Natural killer cell (primary cell): ENCODE data around the gene CA5B. TPM values are rescaled to one million over a fixed set of nuclear protein-coding genes. Genes with fewer than 3 reads are reported as not detected.
"Not testable (repeated sequence)": the region's sequence is repeated elsewhere in the genome, so short reads cannot be mapped to it uniquely, and the experiment has no call there.

Experiments used
- ATAC-seq, 3 donors: fragments of 150-1000 bp in 2 of 3; fragments of 200-7000 bp in 1 of 3; cut with Tn5 transposase; 1 replicate in 1 of 3; 2 replicates in 2 of 3; pipeline ENCODE4 v1.10.0; 2021; ENCODE audit warnings: mild to moderate bottlenecking in 2 of 3, moderate library complexity in 2 of 3
- DNase-seq, 2 donors: peaks; one replicate each; pipeline versions ENCODE4 v3.0.0 to v3.0.0-alpha.2; 2013 to 2021; ENCODE audit warnings: mixed read lengths in 1 of 2
- H3K27ac ChIP-seq: one replicate; pipeline ENCODE4 v1.5.1; 2013; ENCODE audit warnings: mild to moderate bottlenecking, low read length
- H3K27me3 ChIP-seq: one replicate; pipeline ENCODE4 v1.6.1; 2013; ENCODE audit warnings: low read length; ENCODE audit not compliant: control insufficient read depth, insufficient read depth
- H3K36me3 ChIP-seq: one replicate; pipeline ENCODE4 v1.6.1; 2013; ENCODE audit warnings: low read length; ENCODE audit not compliant: control insufficient read depth, insufficient read depth
- H3K4me1 ChIP-seq: one replicate; pipeline ENCODE4 v1.6.1; 2013; ENCODE audit warnings: low read length; ENCODE audit not compliant: control insufficient read depth, insufficient read depth
- H3K4me3 ChIP-seq: one replicate; pipeline ENCODE4 v1.5.1; 2013; ENCODE audit warnings: low read length
- H3K9me3 ChIP-seq: one replicate; pipeline ENCODE4 v1.6.1; 2013; ENCODE audit warnings: low read length; ENCODE audit not compliant: control insufficient read depth, insufficient read depth
- H3K27ac Mint-ChIP-seq, 2 donors: one replicate each; pipeline ENCODE4 v1.8.0; 2022; ENCODE audit warnings: mild to moderate bottlenecking in 2 of 2, mixed read lengths in 2 of 2, moderate library complexity in 1 of 2
- H3K27me3 Mint-ChIP-seq, 2 donors: one replicate each; pipeline ENCODE4 v1.8.0; 2022; ENCODE audit warnings: low read depth in 2 of 2, mixed read lengths in 2 of 2
- H3K36me3 Mint-ChIP-seq: one replicate; pipeline ENCODE4 v1.8.0; 2022; ENCODE audit warnings: mixed read lengths
- H3K4me1 Mint-ChIP-seq, 2 donors: one replicate each; pipeline ENCODE4 v1.8.0; 2022; ENCODE audit warnings: mixed read lengths in 2 of 2
- H3K4me3 Mint-ChIP-seq: one replicate; pipeline ENCODE4 v1.8.0; 2022; ENCODE audit warnings: mild to moderate bottlenecking, moderate library complexity, mixed read lengths
- H3K9me3 Mint-ChIP-seq, 2 donors: one replicate each; pipeline ENCODE4 v1.8.0; 2022; ENCODE audit warnings: mixed read lengths in 2 of 2
- WGBS: methylation state at CpG from one replicate; pipeline ENCODE4 v1.1.7; 2013; ENCODE audit warnings: missing lambda C conversion rate; ENCODE audit not compliant: insufficient coverage; 5-methylcytosine and 5-hydroxymethylcytosine counted together
- intact Hi-C: fragments of 100-400 bp; cut with micrococcal nuclease; formaldehyde crosslinking; loops from one replicate; pipeline ENCODE4 v1.14.2; 2022
- total RNA-seq, 4 donors: library from RNA; stranded (reverse); fragments of 120-200 nt in 1 of 4; gene quantifications; one replicate each; pipeline versions ENCODE4 v1.2.3 to v1.2.4, GENCODE V29; 2013 to 2022
- TF ChIP-seq, protein P1 (sequence below): fragments of 200-600 bp; IDR thresholded peaks from one replicate; pipeline ENCODE4 v1.8.0; 2022; ENCODE audit warnings: antibody characterized with exemption

CA5B gene
- total RNA-seq, 3 donors from 2014 or later (not counting 1 experiment from before 2014, with no cell fraction given): 56.3 to 111 (median 80.5) TPM

DNA sequence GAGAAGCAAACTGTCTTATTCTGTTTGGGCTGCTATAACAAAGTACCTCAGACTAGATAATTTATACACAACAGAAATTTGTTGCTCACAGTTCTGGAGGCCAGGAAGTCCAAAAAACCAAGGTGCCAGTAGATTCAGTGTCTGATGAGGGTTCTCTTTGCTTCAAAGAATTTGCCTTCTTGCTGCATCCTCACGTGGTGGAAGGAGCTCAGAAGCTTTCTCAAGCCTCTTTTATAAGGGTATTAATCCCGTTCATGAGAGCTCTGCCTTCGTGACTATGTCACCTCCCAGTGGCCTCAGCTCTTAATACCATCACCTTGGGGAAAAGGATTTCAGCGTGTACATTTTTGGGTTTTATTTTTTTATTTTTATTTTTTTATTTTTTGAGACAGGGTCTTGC lies 20.1 kb downstream of the CA5B start:
- Histone ChIP-seq H3K27ac (peak overlapping the region; percentile 78), H3K4me3 (no peak overlapping the region), H3K4me1 (peaks cover 49% of the 10 kb centered on the region), H3K27me3 (no peaks in the 10 kb centered on the region), H3K9me3 (no peaks in the 10 kb centered on the region), H3K36me3 (peaks cover 7% of the 10 kb centered on the region)
- DNase-seq (peak in 1 of 2 donors; percentile 72), ATAC-seq (peak; percentile 74 to 85 (median 76))
- peak overlapping the region; percentile 70 for H3K4me3 Mint-ChIP-seq
- intact Hi-C loops: no loop called here
- H3K36me3 Mint-ChIP-seq: no peaks in the 10 kb centered on the region
- H3K27ac Mint-ChIP-seq: peak overlapping the region; percentile 91 to 93
- 0% methylated on average over 1 of the region's 4 CpGs for whole genome bisulfite sequencing
- H3K9me3 Mint-ChIP-seq: no peaks in the 10 kb centered on the region
- peaks cover 53 to 62% of the 10 kb centered on the region in 2 donors for H3K4me1 Mint-ChIP-seq
- TF ChIP-seq, protein P1, sequence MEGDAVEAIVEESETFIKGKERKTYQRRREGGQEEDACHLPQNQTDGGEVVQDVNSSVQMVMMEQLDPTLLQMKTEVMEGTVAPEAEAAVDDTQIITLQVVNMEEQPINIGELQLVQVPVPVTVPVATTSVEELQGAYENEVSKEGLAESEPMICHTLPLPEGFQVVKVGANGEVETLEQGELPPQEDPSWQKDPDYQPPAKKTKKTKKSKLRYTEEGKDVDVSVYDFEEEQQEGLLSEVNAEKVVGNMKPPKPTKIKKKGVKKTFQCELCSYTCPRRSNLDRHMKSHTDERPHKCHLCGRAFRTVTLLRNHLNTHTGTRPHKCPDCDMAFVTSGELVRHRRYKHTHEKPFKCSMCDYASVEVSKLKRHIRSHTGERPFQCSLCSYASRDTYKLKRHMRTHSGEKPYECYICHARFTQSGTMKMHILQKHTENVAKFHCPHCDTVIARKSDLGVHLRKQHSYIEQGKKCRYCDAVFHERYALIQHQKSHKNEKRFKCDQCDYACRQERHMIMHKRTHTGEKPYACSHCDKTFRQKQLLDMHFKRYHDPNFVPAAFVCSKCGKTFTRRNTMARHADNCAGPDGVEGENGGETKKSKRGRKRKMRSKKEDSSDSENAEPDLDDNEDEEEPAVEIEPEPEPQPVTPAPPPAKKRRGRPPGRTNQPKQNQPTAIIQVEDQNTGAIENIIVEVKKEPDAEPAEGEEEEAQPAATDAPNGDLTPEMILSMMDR: no peak
- no peaks in the 10 kb centered on the region for H3K27me3 Mint-ChIP-seq

DNA sequence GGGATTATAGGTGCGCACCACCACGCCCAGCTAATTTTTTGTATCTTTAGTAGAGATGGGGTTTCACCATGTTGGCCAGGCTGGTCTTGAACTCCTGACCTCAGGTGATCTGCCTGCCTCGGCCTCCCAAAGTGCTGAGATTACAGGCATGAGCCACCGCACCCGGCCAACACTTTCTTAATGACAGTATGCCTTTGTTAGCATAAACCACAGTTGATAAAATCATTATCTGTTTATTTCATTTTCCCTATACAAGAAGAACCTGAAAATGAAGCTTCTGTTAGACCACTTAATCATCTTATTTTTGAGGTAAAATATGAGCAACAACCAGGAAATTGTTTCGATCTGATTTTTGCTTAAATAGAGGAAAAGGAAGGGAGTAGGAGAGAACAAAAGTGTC lies 21.8 kb downstream of the CA5B start:
- Mint-ChIP-seq H3K27ac (peak overlapping the region; percentile 91 to 93), H3K4me1 (peaks cover 45 to 61% of the 10 kb centered on the region in 2 donors), H3K4me3 (peak overlapping the region; percentile 17)
- Histone ChIP-seq H3K4me1 (peaks cover 37% of the 10 kb centered on the region), H3K27ac (peak overlapping the region; percentile 57)
- H3K9me3 ChIP-seq, H3K27me3 Mint-ChIP-seq, H3K4me3 ChIP-seq, DNase-seq, H3K36me3 ChIP-seq, H3K36me3 Mint-ChIP-seq, H3K9me3 Mint-ChIP-seq, ATAC-seq, H3K27me3 ChIP-seq: not testable (repeated sequence)
- intact Hi-C loops: loop anchor here (5.0 to 10.0 kb wide), 2 partner anchors 73 to 685 kb away; no protein-coding TSS in a partner anchor
- WGBS: 43% methylated on average over 4 of the region's 6 CpGs

DNA sequence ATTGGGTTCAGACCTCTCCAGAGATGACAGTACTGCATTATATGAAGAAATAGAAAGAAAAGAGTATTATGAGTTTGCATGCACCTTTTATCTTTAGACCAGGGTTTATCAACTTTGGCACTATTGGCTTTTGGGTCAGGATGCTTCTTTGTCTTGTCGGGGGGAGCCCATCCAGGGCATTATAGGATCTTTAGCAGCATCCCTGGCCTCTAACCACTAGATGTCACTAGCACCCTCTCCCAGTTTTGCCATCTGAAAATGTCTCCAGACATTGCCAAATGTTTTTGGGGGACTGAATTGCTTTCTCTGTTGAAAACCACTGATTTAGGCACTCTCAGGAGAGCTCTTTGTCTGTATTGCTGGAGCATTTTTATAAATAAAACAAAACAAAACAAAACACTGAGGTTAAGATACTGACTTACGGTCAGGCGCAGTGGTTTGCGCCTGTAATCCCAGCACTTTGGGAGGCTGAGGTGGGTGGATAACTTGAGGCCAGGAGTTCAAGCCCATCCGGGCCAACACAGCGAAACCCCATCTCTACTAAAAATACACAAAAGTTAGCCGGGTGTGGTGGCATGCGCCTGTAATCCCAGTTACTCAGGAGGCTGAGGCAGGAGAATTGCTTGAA lies 23.6 kb downstream of the CA5B start:
- intact Hi-C loops: loop anchor here (5.0 to 10.0 kb wide), 2 partner anchors 74 to 683 kb away; no protein-coding TSS in a partner anchor
- Histone ChIP-seq H3K4me1 (peaks cover 26% of the 10 kb centered on the region), H3K27ac (no peak overlapping the region), H3K4me3 (no peak overlapping the region), H3K27me3 (no peaks in the 10 kb centered on the region), H3K9me3 (no peaks in the 10 kb centered on the region), H3K36me3 (peaks cover 6% of the 10 kb centered on the region)
- Mint-ChIP-seq H3K4me1 (peaks cover 37 to 51% of the 10 kb centered on the region in 2 donors), H3K27ac (peak overlapping the region; percentile 71 to 85), H3K27me3 (no peaks in the 10 kb centered on the region), H3K9me3 (no peaks in the 10 kb centered on the region), H3K4me3 (no peak overlapping the region), H3K36me3 (no peaks in the 10 kb centered on the region)
- DNase-seq: peak in 1 of 2 donors; percentile 67
- WGBS: 17% methylated on average over 1 of the region's 8 CpGs
- TF ChIP-seq, protein P1: peak; percentile 41
- ATAC-seq: peak; percentile 46 to 69 (median 57)

DNA sequence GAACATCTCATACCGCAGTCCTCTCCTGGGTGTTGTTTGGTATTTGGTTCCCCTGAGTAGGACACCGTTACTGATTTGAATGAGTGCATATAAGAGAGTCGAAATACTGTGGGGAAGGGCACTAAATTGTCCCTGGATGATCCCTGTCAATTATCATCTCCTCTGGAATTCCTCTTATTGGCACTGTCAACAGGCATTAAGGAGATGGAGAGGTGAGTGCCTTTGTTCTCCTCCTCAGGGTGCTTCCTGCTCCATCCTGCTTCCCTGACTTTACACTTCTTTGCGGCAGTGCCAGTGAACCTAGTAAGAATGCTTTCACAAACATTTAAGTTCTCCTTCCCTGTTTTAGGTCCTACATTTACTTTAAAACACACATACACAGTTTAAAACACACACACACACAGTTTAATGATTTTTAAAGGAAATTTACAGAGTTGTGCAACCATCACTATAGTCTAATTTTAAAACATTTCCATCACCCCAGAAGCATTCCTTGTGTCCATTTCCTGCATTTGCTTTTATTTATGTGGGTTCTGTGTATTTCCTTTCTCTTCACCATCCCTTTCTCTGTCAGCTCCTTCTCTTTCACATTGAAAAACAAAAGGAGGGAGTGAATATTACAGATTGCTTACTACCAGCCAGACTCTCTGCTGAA lies 31.4 kb downstream of the CA5B start:
- TF ChIP-seq, protein P1: no peak
- H3K9me3 ChIP-seq: no peaks in the 10 kb centered on the region
- no peak overlapping the region for H3K4me3 ChIP-seq
- H3K27ac ChIP-seq: no peak overlapping the region
- H3K36me3 ChIP-seq: peaks cover 8% of the 10 kb centered on the region
- H3K27me3 ChIP-seq: no peaks in the 10 kb centered on the region
- H3K4me1 ChIP-seq: no peaks in the 10 kb centered on the region
- intact Hi-C loops: loop anchor here (10.0 kb wide), 1 partner anchor 675 kb away; no protein-coding TSS in a partner anchor
- H3K4me1 Mint-ChIP-seq: peaks cover 17% of the 10 kb centered on the region in 2 donors
- H3K27me3 Mint-ChIP-seq: no peaks in the 10 kb centered on the region
- ATAC-seq: no peak
- 100% methylated on average over 3 of the region's 4 CpGs for WGBS
- peaks cover 20% of the 10 kb centered on the region for H3K36me3 Mint-ChIP-seq
- no peak overlapping the region for H3K4me3 Mint-ChIP-seq
- no peaks in the 10 kb centered on the region for H3K9me3 Mint-ChIP-seq
- DNase-seq: no peak
- H3K27ac Mint-ChIP-seq: peak overlapping the region; percentile 8 to 84
